GM12801 (cell line): ENCODE results near the gene PURA.

Experiments used
- TF ChIP-seq, protein P1 (sequence below): IDR thresholded peaks from one replicate; pipeline ENCODE4 v1.5.1; 2011; ENCODE audit warnings: control low read depth; ENCODE audit not compliant: insufficient read length; ENCODE audit errors: extremely low read depth

The PURA gene

GRCh38 chr5:140104100-140104499, 9.8 kb upstream of the PURA start:
- TF ChIP-seq, protein P1, sequence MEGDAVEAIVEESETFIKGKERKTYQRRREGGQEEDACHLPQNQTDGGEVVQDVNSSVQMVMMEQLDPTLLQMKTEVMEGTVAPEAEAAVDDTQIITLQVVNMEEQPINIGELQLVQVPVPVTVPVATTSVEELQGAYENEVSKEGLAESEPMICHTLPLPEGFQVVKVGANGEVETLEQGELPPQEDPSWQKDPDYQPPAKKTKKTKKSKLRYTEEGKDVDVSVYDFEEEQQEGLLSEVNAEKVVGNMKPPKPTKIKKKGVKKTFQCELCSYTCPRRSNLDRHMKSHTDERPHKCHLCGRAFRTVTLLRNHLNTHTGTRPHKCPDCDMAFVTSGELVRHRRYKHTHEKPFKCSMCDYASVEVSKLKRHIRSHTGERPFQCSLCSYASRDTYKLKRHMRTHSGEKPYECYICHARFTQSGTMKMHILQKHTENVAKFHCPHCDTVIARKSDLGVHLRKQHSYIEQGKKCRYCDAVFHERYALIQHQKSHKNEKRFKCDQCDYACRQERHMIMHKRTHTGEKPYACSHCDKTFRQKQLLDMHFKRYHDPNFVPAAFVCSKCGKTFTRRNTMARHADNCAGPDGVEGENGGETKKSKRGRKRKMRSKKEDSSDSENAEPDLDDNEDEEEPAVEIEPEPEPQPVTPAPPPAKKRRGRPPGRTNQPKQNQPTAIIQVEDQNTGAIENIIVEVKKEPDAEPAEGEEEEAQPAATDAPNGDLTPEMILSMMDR, result no peak

DNA sequence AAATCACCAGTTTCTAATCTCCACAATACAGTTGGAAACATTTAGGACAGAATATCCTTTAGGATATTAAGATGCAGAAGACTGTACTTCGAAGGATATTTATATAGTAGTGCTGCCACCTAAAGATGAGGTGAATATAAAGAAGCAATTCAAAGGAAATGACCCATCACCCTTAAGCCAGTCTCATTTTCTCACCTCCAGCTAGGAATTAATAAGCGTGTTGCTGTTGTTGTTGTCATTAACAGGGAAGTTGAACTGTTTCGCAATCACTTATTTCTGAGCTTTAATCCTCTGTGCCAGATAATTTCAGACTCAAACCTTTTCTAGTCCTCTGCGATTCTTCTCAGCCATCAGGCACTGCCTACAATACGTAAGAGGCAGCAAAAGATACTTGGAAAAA, 7.8 kb upstream of the PURA start:
- TF ChIP-seq, protein P1, result no peak

GRCh38 chr5:140106805-140107311, 7.1 kb upstream of the PURA start:
- TF ChIP-seq, protein P1, result no peak

- TF ChIP-seq, protein P1, result no peak
Measured at GRCh38 chr5:140107312-140108092, 6.4 kb upstream of the PURA start.

DNA sequence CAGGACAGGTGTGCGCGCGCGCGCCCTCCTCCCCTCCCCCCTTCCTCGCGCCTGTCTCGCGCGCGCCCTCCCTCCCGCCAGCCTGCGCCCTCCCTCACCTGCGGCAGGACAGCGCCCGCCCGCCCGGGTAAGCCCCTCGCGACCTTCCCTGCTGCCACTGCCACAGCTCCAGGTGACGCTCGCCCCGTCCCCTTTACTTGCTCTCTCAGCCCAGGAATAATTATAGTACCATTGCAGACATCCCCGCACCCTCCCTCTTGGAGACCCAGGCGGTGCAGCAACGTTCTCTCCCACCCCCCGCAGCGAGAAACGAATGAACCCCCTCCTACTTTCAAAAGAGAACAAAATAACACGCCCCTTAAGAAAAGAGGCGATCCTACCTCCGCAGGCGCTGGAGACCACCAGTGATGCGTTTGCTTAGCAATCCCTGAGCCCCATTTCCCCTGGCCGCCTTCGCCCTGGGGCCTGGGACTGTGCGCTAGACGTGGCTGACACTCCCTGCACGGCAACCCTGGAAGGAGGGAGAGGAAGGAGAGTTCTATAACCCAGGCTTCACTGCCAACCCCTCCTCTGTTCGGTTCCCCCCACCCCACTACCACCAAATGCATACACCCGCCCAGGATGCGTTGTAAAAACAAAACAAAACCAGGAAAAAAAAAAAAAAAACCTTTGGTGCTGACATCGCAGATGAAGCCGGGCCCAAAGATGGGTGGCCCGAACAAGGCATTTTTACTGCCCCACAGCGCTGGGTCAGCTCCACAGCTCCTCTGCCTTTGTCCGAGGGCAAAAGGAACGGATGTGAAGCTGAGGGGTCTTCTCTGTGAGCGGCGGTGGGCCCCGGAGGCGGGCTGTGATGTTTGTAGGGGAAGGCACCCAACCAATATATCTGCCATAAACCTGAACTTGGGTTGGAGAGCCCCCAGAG, 5.6 kb upstream of the PURA start:
- TF ChIP-seq, protein P1, result no peak

DNA sequence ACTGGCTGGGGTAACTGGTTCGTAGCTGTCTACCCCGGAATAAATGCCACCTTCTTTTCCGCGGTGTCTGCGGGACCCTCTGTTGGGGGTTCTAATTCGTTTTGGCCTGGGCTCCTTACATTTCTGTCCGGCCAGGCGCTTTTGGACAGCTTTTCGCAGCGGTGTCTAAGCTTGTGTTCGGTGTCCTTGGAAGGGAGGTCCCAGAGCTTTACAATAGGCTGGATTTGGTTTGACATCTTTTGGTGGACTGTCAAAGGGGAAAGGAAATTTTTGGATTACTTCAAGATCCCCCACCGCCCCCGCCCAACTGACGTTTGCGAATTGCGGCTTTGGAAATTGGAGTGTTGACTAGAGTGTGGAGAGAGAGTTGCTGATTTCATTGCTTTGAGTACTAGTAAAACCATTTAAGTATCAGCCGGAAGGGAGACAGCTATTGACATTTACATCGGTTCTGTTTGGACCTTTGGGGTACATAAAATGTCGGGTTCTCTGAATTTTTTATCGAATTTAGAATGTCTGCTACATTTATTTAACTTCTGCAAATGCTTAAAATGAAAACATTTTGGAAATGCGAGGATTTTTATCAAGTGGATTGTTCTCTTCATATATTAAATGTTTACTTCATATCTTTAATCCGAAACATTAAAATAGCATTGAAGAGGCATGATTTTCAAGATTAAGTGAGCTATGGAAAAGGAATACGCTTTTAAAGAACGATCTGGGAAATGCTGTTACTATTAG, 4.7 kb upstream of the PURA start:
- TF ChIP-seq, protein P1, result no peak
